Mesothelial cell of epicardium (in vitro differentiated cells): Measurements from ENCODE around the gene NOTCH1. TPM values are rescaled to one million over a fixed set of nuclear protein-coding genes. Genes with fewer than 3 reads are reported as not detected.

Experiments
- DNase-seq, 2 experiments: peaks; one replicate each; pipeline ENCODE4 v3.0.0; 2021; ENCODE audit warnings: low spot score in 2 of 2; ENCODE audit not compliant: unreplicated experiment in 2 of 2
- H3K27ac Mint-ChIP-seq: 2 replicates; pipeline ENCODE4 v1.8.0; 2021; ENCODE audit warnings: mixed read lengths
- H3K27me3 Mint-ChIP-seq: 2 replicates; pipeline ENCODE4 v1.8.0; 2021; ENCODE audit warnings: low read depth, mixed read lengths
- H3K36me3 Mint-ChIP-seq: 2 replicates; pipeline ENCODE4 v1.8.0; 2021; ENCODE audit warnings: mixed read lengths
- H3K4me1 Mint-ChIP-seq: 2 replicates; pipeline ENCODE4 v1.8.0; 2021; ENCODE audit warnings: mixed read lengths
- H3K4me3 Mint-ChIP-seq: 2 replicates; pipeline ENCODE4 v1.8.0; 2021; ENCODE audit warnings: mild to moderate bottlenecking, moderate library complexity, mixed read lengths
- H3K9me3 Mint-ChIP-seq: 2 replicates; pipeline ENCODE4 v1.8.0; 2021; ENCODE audit warnings: mixed read lengths
- CTCF ChIP-seq: fragments of 200-600 bp; sonication (generic); IDR thresholded peaks from one replicate; pipeline ENCODE4 v1.5.0; 2021; ENCODE audit warnings: antibody characterized with exemption; ENCODE audit not compliant: unreplicated experiment
- total RNA-seq: library from RNA; stranded (reverse); gene quantifications from 3 replicates; pipeline ENCODE4 v1.2.1, GENCODE V29; 2021

The NOTCH1 gene
- total RNA-seq, 1 donor from 2014 or later = 107 TPM

- Mint-ChIP-seq H3K4me3 (no peak overlapping the region), H3K4me1 (peaks cover 35% of the 10 kb centered on the region), H3K9me3 (peaks cover 13% of the 10 kb centered on the region), H3K36me3 (peaks cover 5% of the 10 kb centered on the region), H3K27me3 (no peaks in the 10 kb centered on the region), H3K27ac (no peak overlapping the region)
- DNase-seq = no peak
- no peak for TF ChIP-seq CTCF
These were observed 11.2 kb upstream of the NOTCH1 start for GRCh38 chr9:136557036-136557435.

DNA sequence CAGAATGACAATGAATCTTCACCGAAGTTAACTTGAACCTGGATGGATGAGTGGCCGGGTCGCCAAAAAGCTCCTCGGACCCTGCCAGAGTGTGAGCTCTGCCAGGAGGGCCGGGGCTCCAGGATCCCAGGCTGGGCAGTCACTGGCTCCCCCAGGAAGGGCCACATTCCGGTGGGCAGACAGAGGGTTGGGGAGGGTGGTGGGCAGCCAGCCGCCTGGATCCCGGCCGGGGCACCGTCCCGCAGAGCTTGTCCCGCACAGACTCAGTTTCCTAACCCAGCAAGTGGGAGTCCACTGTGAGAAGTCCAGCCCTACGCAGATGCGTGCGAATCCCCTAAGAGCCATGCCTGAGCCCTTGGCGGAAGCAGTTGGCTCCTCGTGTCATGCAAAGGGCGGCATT lies 10.3 kb upstream of the NOTCH1 start:
- Mint-ChIP-seq H3K4me1 (peaks cover 43% of the 10 kb centered on the region), H3K27ac (no peak overlapping the region), H3K4me3 (no peak overlapping the region), H3K36me3 (peaks cover 5% of the 10 kb centered on the region), H3K27me3 (no peaks in the 10 kb centered on the region), H3K9me3 (peaks cover 13% of the 10 kb centered on the region)
- no peak for DNase-seq
- no peak for TF ChIP-seq CTCF

DNA sequence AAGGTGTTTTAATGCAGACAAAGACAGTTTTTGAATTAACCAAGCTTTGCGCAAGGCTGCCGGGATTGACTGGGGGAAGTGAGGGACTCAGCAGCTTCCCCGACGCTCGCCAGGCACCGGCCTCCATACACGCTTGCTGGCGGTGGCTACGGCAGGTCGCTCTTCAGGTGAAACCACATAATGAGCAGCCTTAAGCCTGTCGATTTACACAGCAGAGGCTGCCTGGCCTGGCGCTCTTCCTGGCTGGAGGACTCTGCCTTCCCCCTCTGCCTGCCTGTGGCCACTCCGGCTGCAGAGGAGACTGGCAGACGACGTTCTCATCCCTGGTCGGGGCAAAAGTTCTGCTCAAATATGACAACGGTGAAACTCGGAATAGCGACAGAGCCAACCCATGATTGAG lies 9.0 kb upstream of the NOTCH1 start:
- H3K4me1 Mint-ChIP-seq = peaks cover 56% of the 10 kb centered on the region

DNA sequence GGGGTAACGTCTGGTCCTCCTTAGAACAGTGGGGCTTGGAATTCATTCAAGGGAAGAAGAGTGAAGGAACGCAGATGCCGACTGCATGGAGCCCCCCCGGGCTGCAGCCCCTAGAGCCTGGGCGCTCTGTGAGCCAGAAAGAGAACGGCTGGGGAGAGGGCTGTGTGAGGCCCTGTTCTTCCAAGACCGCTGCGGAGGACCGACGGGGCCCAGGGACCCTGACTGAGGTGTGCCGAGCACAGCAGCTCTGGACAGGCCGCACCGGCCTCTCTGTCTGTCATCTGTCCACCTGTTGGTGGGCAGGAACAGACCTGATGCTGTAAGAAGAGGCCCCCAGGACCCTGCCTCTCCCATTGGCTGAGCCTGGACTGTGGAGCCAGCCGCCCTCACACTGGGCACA lies 7.7 kb upstream of the NOTCH1 start:
- no peak for TF ChIP-seq CTCF
- peak overlapping the region; percentile 77 for H3K27ac Mint-ChIP-seq
- H3K27me3 Mint-ChIP-seq = no peaks in the 10 kb centered on the region
- H3K36me3 Mint-ChIP-seq = peaks cover 1% of the 10 kb centered on the region
- peaks cover 2% of the 10 kb centered on the region for H3K9me3 Mint-ChIP-seq
- no peak overlapping the region for H3K4me3 Mint-ChIP-seq
- peaks cover 65% of the 10 kb centered on the region for H3K4me1 Mint-ChIP-seq
- no peak for DNase-seq

More for the DNA sequence above, 9.0 kb upstream of the NOTCH1 start:
- no peaks in the 10 kb centered on the region for H3K27me3 Mint-ChIP-seq
- peak overlapping the region; percentile 80 for H3K27ac Mint-ChIP-seq
- peaks cover 7% of the 10 kb centered on the region for H3K9me3 Mint-ChIP-seq
- TF ChIP-seq CTCF = no peak
- H3K36me3 Mint-ChIP-seq = peaks cover 5% of the 10 kb centered on the region
- H3K4me3 Mint-ChIP-seq = no peak overlapping the region
- DNase-seq = no peak

DNA sequence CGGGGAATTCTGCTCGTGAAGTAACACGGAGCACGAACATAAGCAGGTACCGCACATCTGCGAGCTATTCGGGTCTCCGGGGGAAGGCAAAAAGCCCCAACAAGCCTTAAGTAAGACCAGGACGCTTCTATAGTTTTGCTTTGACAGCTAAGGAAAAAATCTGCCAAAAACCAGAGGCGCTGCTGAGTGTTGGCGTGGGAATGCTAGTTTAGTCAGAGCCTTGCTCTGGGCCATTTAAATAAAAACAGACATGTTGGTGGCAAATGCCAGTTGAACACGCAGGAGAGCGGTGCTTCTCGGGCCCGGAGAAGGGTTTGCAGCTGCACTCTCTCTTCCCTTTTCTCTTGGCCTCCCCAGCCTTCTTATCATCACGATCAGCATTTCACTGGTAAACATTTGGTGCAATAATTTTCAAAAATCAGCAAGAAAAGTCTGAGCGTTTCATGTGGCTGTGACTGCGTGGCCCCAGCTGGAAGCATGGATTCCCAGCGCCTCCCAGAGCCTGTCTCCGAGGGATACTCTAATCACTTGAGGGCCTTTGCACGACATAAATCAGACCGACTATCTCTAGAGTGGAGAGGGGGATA lies 6.4 kb upstream of the NOTCH1 start:
- no peak for TF ChIP-seq CTCF
- H3K4me3 Mint-ChIP-seq = peak overlapping the region; percentile 33
- no peaks in the 10 kb centered on the region for H3K27me3 Mint-ChIP-seq
- peak overlapping the region; percentile 97 for H3K27ac Mint-ChIP-seq
- no peak for DNase-seq
- no peaks in the 10 kb centered on the region for H3K9me3 Mint-ChIP-seq
- peaks cover 72% of the 10 kb centered on the region for H3K4me1 Mint-ChIP-seq
- no peaks in the 10 kb centered on the region for H3K36me3 Mint-ChIP-seq
